ENCODE data around the gene KDM2A. TPM values are rescaled to one million over a fixed set of nuclear protein-coding genes. Genes with fewer than 3 reads are reported as not detected.
"Not testable (repeated sequence)": the region's sequence is repeated elsewhere in the genome, so short reads cannot be mapped to it uniquely, and the experiment has no call there.

The KDM2A gene
- total and polyA plus RNA-seq, 2 donors from 2014 or later, result 16.2 to 82.6 TPM

DNA sequence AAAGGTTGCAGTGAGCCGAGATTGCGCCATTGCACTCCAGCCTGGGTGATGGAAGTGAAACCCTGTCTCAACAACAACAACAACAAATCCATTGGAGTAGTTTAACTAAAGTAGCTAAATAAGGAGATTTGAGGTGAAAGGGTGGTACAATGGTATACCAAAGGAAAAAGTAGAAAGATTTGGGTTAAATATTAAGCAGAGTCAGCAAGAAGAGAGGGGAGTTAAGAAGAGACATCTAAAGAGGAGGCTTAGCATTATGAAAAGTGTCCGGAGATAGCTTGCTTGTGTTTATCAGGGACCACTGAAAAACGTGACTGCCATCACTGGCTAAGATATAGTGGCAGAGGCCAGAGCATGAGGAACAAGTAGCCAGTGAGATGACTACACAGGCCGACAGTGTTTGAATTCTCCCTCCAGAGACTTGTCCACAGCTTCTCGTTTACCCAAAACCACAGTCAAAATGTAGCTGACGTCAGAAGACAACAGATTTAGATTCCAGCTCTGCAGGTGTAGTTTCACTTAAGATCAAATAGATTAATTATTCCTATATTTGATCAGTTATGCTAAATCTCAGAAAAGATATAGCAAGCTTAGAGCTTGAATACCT is 114.6 kb downstream of the KDM2A start:
- H3K27me3 ChIP-seq (ENCODE audit: control insufficient read depth, insufficient read depth, low read length), result no peaks in the 10 kb centered on the region
- intact Hi-C loops (cut with DNase I), result no loop called here
- peaks cover 1 to 5% (median 3%) of the 10 kb centered on the region in 3 donors for H3K4me1 ChIP-seq (ENCODE audit: control insufficient read depth in 2 of 3, insufficient read depth in 2 of 3, low read depth in 1 of 3, low read length in 3 of 3)
- FAIRE-seq, result no peak
- TF ChIP-seq, protein P1, sequence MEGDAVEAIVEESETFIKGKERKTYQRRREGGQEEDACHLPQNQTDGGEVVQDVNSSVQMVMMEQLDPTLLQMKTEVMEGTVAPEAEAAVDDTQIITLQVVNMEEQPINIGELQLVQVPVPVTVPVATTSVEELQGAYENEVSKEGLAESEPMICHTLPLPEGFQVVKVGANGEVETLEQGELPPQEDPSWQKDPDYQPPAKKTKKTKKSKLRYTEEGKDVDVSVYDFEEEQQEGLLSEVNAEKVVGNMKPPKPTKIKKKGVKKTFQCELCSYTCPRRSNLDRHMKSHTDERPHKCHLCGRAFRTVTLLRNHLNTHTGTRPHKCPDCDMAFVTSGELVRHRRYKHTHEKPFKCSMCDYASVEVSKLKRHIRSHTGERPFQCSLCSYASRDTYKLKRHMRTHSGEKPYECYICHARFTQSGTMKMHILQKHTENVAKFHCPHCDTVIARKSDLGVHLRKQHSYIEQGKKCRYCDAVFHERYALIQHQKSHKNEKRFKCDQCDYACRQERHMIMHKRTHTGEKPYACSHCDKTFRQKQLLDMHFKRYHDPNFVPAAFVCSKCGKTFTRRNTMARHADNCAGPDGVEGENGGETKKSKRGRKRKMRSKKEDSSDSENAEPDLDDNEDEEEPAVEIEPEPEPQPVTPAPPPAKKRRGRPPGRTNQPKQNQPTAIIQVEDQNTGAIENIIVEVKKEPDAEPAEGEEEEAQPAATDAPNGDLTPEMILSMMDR (IDR thresholded peaks at IDR 0.05; ENCODE audit: borderline replicate concordance, extremely low read depth, insufficient read depth), result no peak
- H3K36me3 ChIP-seq (ENCODE audit: control insufficient read depth in 2 of 3, insufficient read depth in 3 of 3, low read length in 3 of 3), result peaks cover 4 to 5% (median 5%) of the 10 kb centered on the region in 3 donors
- no peak overlapping the region for H3K4me3 ChIP-seq (ENCODE audit: low read length in 3 of 3)
- no peaks in the 10 kb centered on the region for H3K9me3 ChIP-seq (ENCODE audit: control insufficient read depth in 2 of 3, insufficient read depth in 1 of 3, low read length in 3 of 3)
- no peak for DNase-seq
- no peak overlapping the region for H3K9ac ChIP-seq (ENCODE audit: low read length in 3 of 3)
- no peak overlapping the region for H3K27ac ChIP-seq (ENCODE audit: low read depth in 2 of 2, low read length in 2 of 2)

DNA sequence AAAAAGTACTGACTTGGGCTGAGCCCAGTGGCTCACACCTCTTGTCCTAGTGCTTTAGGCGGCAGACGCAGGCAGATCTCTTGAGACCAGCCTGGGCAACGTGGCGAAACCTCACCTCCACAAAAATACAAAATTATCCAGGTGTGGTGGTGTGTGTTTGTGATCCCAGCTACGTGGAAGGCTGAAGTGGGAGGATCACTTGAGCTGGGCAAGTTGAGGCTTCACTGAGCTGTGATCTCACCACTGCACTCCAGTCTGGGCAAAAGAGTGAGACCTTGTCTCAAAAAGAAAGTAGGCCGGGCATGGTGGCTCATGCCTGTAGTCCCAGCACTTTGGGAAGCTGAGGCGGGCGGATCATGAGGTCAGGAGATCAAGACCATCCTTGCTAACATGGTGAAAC is 115.5 kb downstream of the KDM2A start:
- DNase-seq; H3K9ac ChIP-seq (ENCODE audit: low read length in 3 of 3); intact Hi-C loops (cut with DNase I); H3K36me3 ChIP-seq (ENCODE audit: control insufficient read depth in 2 of 3, insufficient read depth in 3 of 3, low read length in 3 of 3); FAIRE-seq; H3K9me3 ChIP-seq (ENCODE audit: control insufficient read depth in 2 of 3, insufficient read depth in 1 of 3, low read length in 3 of 3); H3K27ac ChIP-seq (ENCODE audit: low read depth in 2 of 2, low read length in 2 of 2); H3K27me3 ChIP-seq (ENCODE audit: control insufficient read depth, insufficient read depth, low read length); H3K4me3 ChIP-seq (ENCODE audit: low read length in 3 of 3): not testable (repeated sequence)
- H3K4me1 ChIP-seq (ENCODE audit: control insufficient read depth in 2 of 3, insufficient read depth in 2 of 3, low read depth in 1 of 3, low read length in 3 of 3), result peaks cover 6 to 13% (median 12%) of the 10 kb centered on the region in 3 donors

DNA sequence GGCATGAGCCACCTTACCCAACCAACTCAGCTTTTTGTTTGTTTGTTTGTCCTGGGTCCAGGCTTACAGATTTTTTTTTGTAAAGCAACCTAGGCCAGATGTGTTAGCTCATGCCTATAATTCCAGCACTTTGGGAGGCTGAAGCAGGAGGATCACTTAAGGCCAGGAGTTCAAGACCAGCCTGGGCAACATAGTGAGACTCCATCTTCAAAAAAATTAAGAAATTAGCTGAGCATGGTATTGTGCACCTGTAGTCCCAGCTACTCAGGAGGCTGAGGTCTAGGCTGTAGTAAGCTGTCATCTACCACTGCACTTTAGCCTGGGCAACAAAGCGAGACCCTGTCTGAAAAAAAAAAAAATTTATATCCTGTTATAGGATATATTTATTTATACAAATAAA is 118.5 kb downstream of the KDM2A start:
- FAIRE-seq (no peak), DNase-seq (no peak)
- intact Hi-C loops (cut with DNase I), result no loop called here
- Histone ChIP-seq H3K9ac (ENCODE audit: low read length in 3 of 3) (no peak overlapping the region), H3K27me3 (ENCODE audit: control insufficient read depth, insufficient read depth, low read length) (no peaks in the 10 kb centered on the region), H3K4me3 (ENCODE audit: low read length in 3 of 3) (no peak overlapping the region), H3K36me3 (ENCODE audit: control insufficient read depth in 2 of 3, insufficient read depth in 3 of 3, low read length in 3 of 3) (peaks cover 0 to 2% (median 0%) of the 10 kb centered on the region in 3 donors), H3K9me3 (ENCODE audit: control insufficient read depth in 2 of 3, insufficient read depth in 1 of 3, low read length in 3 of 3) (no peaks in the 10 kb centered on the region), H3K4me1 (ENCODE audit: control insufficient read depth in 2 of 3, insufficient read depth in 2 of 3, low read depth in 1 of 3, low read length in 3 of 3) (peaks cover 10 to 28% (median 16%) of the 10 kb centered on the region in 3 donors), H3K27ac (ENCODE audit: low read depth in 2 of 2, low read length in 2 of 2) (no peak overlapping the region)
- TF ChIP-seq, protein P1 (IDR thresholded peaks at IDR 0.05; ENCODE audit: borderline replicate concordance, extremely low read depth, insufficient read depth), result no peak

DNA sequence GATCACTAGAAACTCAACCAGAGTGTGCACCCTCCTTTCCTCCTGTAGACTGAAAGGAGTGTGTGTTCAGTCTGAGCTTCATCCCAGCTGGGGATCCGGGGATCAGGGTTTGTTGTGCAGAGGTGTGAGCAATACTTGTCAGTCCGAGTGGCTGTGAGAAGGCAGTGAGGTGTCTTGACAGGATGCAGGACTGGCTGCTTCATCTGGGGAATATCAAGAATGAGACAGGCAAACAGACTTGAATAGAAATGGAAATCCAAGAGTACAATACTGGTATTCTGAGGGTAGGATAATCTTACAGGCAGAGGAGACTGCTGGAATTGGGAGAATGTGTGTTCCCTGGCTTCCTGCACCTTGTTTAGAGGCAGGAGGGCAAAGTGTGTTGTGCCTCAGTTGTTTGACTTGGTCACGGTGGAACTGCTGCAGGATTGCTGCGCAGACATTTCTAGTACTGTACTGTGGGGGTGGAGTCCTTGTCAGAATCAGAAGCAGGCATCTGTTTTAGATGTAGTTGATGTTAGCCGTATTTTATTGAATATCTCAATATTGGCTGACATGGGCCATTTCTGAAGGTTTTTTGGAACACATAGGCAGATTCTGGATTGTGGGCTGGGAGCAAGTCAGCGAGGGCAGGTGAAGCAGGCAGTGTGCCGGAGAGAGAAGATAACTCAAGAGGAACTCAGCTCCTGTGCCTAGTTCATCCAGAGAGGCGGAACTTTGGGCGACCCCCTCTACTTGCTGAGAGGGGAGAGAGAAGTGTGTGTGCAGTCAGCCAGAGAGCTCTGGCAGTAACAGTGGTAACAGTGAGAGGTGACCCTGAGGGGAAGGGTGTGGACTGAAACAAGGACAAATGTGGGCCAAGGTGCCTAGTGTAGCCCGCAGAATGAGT is 120.1 kb downstream of the KDM2A start:
- H3K4me3 ChIP-seq (ENCODE audit: low read length in 3 of 3), result peak overlapping the region; percentile 25 to 89 (median 64)
- intact Hi-C loops (cut with DNase I), result no loop called here
- H3K27me3 ChIP-seq (ENCODE audit: control insufficient read depth, insufficient read depth, low read length), result no peaks in the 10 kb centered on the region
- DNase-seq, result peak in 1 of 5 donors; percentile 39
- no peaks in the 10 kb centered on the region for H3K9me3 ChIP-seq (ENCODE audit: control insufficient read depth in 2 of 3, insufficient read depth in 1 of 3, low read length in 3 of 3)
- peaks cover 3% of the 10 kb centered on the region in 3 donors for H3K36me3 ChIP-seq (ENCODE audit: control insufficient read depth in 2 of 3, insufficient read depth in 3 of 3, low read length in 3 of 3)
- H3K9ac ChIP-seq (ENCODE audit: low read length in 3 of 3), result peak overlapping the region; percentile 17 to 44 (median 31)
- TF ChIP-seq, protein P1 (IDR thresholded peaks at IDR 0.05; ENCODE audit: borderline replicate concordance, extremely low read depth, insufficient read depth), result no peak
- peak overlapping the region; percentile 81 to 93 for H3K27ac ChIP-seq (ENCODE audit: low read depth in 2 of 2, low read length in 2 of 2)
- peaks cover 10 to 35% (median 22%) of the 10 kb centered on the region in 3 donors for H3K4me1 ChIP-seq (ENCODE audit: control insufficient read depth in 2 of 3, insufficient read depth in 2 of 3, low read depth in 1 of 3, low read length in 3 of 3)
- FAIRE-seq, result no peak
